ENCODE results near the gene ZNF616.

GRCh38 chr19:52112624-52113023, 27.1 kb downstream of the ZNF616 start:
- TF ChIP-seq EZH2 (optimal IDR thresholded peaks at IDR 0.05; ENCODE audit: low read depth, low read length) (no peak), CTCF (IDR thresholded peaks at IDR 0.05; ENCODE audit: low read length) (no peak), EZH2phosphoT487 (IDR thresholded peaks at IDR 0.05; ENCODE audit: low read length) (no peak)

Measured in MM.1S (cell line).